ENCODE results near the gene SIMC1.
"Not testable (repeated sequence)": the region's sequence is repeated elsewhere in the genome, so short reads cannot be mapped to it uniquely, and the experiment has no call there.

GRCh38 chr5:176233253-176233652, 5.0 kb upstream of the SIMC1 start:
- not testable (repeated sequence) for TF ChIP-seq POLR2A (IDR thresholded peaks at IDR 0.05; ENCODE audit: low read depth, low read length); POLR2AphosphoS5 (IDR thresholded peaks at IDR 0.05; ENCODE audit: insufficient read depth, low read depth, low read length); CTCF (IDR thresholded peaks at IDR 0.05; ENCODE audit: extremely low read depth in 1 of 2, insufficient read depth in 1 of 2, low read depth in 1 of 2, low read length in 2 of 2); JUN (IDR thresholded peaks at IDR 0.05; ENCODE audit: borderline replicate concordance, insufficient read depth, insufficient read length, low read depth)

All from endothelial cell of umbilical vein (primary cell).